Measurements from ENCODE around the gene DUS1L.

The DUS1L gene

DNA sequence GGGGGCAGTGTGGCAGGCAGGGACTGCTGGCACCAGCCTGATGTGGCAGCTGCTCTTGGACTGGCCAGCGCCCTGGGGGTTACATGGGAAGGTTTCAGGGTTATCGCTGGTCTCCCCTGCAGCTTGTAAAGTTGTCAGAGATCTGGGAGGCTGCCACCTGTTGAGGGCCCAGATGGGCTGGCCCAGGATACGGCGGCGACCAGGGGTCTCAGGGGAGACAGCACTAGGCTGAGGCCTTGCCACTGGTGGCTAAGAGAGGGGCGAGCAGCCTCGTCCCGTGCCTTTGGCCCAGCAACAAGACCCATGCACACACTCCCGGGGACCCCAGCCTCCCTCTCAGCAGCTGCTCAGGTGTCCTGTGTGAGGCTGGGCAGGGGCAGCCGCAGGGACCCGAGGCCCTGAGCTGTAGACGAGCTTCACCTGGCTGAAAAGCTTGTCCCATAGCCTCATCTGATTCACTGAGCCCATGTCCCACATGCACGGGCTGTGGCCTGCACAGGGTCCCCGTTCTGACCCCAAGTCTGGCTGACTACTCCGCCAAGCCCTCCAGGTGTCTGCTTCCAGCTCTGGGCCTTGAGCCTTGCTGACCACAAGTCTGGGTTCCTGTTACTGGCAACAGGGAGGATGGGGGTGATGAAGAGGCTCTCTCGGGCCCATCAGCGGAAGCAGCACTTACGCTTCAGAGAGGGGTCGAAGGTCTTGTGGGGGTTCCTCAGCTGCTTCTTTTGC, 6.2 kb downstream of the DUS1L start:
- H3K27ac ChIP-seq = peak overlapping the region; percentile 95
- TF ChIP-seq, protein P1, sequence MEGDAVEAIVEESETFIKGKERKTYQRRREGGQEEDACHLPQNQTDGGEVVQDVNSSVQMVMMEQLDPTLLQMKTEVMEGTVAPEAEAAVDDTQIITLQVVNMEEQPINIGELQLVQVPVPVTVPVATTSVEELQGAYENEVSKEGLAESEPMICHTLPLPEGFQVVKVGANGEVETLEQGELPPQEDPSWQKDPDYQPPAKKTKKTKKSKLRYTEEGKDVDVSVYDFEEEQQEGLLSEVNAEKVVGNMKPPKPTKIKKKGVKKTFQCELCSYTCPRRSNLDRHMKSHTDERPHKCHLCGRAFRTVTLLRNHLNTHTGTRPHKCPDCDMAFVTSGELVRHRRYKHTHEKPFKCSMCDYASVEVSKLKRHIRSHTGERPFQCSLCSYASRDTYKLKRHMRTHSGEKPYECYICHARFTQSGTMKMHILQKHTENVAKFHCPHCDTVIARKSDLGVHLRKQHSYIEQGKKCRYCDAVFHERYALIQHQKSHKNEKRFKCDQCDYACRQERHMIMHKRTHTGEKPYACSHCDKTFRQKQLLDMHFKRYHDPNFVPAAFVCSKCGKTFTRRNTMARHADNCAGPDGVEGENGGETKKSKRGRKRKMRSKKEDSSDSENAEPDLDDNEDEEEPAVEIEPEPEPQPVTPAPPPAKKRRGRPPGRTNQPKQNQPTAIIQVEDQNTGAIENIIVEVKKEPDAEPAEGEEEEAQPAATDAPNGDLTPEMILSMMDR (conservative IDR thresholded peaks at IDR 0.05) = no peak

DNA sequence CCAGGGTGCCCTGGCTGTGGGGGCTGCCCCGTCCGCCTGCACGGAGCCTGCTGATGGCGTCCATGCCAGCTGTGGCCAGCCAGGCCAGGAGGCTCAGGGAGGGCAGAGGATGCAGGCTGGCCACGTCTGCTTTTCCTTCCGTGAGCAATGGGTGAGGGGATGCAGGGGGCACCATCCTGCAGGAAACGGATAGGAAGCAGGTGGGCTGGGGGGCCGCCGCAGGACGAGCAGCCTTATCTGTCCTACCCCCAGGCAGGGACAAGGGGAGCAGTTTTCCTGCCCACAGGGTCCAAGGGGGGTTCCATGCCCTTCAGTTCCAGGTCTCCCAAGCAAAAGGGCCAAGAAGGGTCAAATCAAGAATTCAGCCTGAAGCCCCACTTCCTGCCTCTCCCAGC, 6.8 kb downstream of the DUS1L start:
- TF ChIP-seq, protein P1 (conservative IDR thresholded peaks at IDR 0.05) = no peak
- H3K27ac ChIP-seq = peak overlapping the region; percentile 95

DNA sequence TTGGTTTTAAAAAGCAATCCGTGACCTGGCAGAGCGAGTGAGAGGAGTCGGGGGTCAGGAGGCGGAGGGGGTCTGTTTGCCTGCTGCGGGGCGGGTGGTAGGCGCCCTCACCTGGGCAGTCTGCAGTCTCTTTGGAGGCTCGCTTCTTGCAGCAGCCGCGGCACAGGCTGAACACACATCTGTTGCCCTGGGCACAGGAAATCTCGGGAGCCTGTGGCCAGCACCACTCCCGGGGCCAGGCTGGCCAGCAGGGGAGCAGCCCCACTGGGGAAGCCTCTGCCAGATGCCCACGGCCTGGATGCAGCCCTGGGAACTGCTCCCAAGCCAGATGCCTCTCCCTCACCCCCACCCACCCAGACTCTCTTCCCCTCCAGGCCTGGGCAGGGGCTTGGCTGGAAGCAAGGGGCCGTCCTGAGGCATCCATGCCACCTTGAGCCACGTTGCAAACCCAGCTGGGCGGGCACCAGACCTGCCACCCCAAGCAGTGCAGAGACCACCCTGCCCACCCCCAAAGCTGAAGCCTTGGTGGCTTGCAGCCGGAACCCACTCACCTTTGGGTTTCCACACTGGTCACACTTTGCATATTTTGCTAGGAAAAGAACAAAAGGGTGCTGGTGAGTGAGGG, 7.3 kb downstream of the DUS1L start:
- peak overlapping the region; percentile 95 for H3K27ac ChIP-seq
- TF ChIP-seq, protein P1 (conservative IDR thresholded peaks at IDR 0.05) = no peak

DNA sequence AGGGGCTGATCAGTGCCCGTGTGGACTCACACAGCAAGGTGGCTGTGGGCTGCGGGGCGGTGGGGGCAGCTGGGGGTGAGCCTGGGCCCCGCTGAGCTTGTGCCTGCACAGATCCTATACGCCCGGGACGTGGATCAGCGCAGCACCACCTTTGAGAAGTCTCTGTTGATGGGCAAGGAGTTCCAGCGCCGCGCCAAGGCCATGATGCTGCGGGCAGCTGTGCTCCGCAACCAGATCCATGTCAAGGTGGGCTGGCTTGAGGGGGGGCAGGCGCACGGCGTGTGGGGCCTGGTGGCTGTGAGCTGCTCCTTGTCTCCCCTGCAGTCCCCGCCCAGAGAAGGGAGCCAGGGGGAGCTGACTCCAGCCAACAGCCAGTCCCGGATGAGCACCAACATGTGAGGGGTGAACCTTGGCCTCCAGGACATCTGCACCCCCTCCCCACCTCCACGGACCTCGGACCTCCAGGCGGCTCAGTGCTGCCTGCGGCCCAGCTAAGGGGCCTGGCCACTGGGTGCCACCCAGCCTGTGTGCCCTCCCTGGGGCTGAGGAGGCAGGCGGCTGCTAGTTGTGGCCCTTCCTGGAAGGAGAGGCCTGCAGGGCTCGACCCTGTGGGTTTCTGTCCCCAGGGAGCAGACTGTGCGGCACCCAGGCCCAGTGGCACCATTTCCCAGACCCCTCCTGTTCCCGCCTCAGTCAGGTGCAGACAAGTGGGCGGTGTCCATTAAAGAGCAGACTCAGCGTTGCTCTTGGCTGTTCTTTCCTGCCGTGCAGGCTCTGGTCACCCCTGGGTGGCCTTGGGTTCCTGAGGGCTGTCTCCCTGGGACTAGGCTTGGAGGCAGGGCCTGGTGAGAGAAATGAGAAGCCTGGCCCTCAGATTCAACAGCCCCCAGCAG, 8.6 kb downstream of the DUS1L start:
- H3K27ac ChIP-seq = peak overlapping the region; percentile 95

DNA sequence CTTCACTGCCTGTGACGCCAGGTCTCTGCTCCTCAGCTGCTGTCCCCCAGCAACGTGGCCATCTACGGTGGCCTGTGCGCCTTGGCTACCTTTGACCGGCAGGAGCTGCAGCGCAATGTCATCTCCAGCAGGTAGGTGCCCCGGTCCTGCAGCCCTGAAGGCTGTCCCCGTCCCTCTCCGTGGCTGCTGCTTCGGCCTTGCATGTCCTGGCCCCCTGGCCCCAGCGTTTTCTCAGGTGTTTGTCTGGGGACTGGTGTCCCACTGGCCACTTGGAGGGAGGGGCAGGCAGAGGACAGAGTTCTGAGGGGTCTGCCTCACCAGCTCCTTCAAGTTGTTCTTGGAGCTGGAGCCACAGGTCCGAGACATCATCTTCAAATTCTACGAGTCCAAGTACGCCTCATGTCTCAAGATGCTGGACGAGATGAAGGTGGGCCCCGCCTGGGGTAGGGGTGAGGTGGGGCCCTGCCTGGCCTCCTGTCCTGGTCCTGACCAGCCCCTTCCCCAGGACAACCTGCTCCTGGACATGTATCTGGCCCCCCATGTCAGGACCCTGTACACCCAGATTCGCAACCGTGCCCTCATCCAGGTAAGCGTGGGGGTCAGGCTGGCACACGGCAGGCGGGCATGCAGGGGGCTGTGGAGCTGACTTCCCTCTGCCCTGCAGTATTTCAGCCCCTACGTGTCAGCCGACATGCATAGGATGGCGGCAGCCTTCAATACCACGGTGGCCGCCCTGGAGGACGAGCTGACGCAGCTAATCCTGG, 9.5 kb downstream of the DUS1L start:
- TF ChIP-seq, protein P1 (conservative IDR thresholded peaks at IDR 0.05) = no peak
- H3K27ac ChIP-seq = peak overlapping the region; percentile 95

More for the DNA sequence above, 8.6 kb downstream of the DUS1L start:
- TF ChIP-seq, protein P1 (conservative IDR thresholded peaks at IDR 0.05) = no peak

DNA sequence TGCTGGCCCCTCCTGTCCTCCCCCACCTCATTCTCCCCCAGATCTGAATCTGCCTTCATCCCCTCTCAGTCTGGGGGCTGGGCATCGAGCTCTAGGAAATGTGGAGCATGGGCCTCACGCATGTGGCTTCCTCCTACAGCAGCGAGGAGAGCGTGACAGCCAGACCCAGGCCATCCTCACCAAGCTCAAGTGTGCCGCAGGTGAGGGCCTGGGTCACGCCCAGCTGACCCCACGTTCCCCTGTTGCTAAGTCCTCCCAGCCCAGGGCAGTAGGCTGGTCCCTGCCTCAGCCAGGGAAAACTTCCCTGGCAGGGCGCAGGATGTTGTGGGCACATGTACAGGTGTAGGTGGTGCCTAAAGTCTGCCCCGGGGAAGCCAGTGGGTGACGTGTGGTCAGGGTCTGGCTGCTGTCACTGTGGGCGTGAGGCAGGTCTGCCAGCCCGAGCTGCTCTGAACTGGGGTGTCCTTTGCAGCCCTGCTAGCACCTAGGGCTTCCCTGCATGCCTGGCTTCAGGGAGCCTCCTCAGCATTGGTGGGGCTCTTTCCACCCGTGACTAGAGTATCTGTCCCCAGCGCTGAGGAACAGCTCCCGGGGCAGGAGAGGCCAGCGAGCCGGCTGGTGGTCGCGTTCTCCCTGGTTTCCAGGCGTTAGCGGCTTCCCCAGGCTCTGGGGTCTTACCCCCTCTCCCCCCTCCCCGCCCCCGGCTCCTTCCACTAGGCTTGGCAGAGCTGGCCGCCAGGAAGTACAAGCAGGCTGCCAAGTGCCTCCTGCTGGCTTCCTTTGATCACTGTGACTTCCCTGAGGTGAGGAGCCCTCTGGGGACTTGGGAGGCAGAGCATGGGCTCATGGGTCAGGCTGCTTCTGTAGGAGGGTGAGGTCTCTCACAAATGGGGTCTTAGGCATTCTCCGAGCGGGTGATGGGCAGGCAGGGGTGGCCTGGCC, 10.3 kb downstream of the DUS1L start:
- peak overlapping the region; percentile 95 for H3K27ac ChIP-seq
- TF ChIP-seq, protein P1 (conservative IDR thresholded peaks at IDR 0.05) = no peak

Data from VCaP (cell line).